ENCODE data around the gene DCUN1D5.

- TF ChIP-seq POLR2A (IDR thresholded peaks at IDR 0.05) (no peak), CTCF (IDR thresholded peaks at IDR 0.05) (no peak)
Measured at GRCh38 chr11:103070142-103070541, 21.8 kb downstream of the DCUN1D5 start.

Measured in Peyer's patch (tissue), 4 donors.